IPS-20b (cell line): ENCODE data around the gene NR2F1-AS1.
"Not testable (repeated sequence)": the region's sequence is repeated elsewhere in the genome, so short reads cannot be mapped to it uniquely, and the experiment has no call there.

Source experiments
- H3K27ac ChIP-seq: one replicate; pipeline ENCODE4 v1.5.1; 2013; ENCODE audit warnings: low read length
- H3K27me3 ChIP-seq: 2 replicates; pipeline ENCODE4 v1.6.1; 2013; ENCODE audit warnings: mild to moderate bottlenecking, low read length, inconsistent platforms; ENCODE audit not compliant: insufficient read depth
- H3K36me3 ChIP-seq: 2 replicates; pipeline ENCODE4 v1.6.1; 2013; ENCODE audit warnings: low read depth, mild to moderate bottlenecking, inconsistent platforms, low read length, moderate library complexity; ENCODE audit not compliant: insufficient read depth
- H3K4me1 ChIP-seq: 2 replicates; pipeline ENCODE4 v1.6.1; 2013; ENCODE audit warnings: mild to moderate bottlenecking, control low read depth, inconsistent platforms, low read length, moderate library complexity; ENCODE audit not compliant: insufficient read depth
- H3K4me3 ChIP-seq: 2 replicates; pipeline ENCODE4 v1.5.1; 2013; ENCODE audit warnings: mild to moderate bottlenecking, low read length, inconsistent platforms
- H3K9ac ChIP-seq: 2 replicates; pipeline ENCODE4 v1.6.1; 2013; ENCODE audit warnings: low read depth, mild to moderate bottlenecking, inconsistent platforms, low read length, moderate library complexity
- H3K9me3 ChIP-seq: 2 replicates; pipeline ENCODE4 v1.6.1; 2013; ENCODE audit warnings: mild to moderate bottlenecking, low read depth, low read length, inconsistent platforms; ENCODE audit not compliant: insufficient read depth

NR2F1-AS1 gene

DNA sequence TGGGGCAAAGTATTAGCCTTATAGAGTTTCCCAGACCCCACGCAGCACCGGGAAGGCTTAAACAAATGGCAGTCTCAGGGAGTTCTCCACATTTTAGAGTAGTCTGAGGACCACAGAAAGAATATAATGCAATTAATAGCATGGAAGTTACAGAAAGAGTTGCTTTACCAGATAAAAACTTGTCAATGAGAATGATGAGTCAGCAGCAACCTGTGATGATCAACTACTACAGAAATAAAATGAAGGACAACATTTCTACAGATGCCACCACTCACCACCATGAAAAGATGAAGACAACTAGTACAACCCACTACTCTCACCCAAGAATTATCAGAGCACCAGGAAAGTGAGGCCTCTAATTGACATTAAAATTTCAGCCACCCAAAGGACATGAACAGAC is 120.7 kb downstream of the NR2F1-AS1 start:
- H3K4me3 ChIP-seq, result no peak overlapping the region
- no peak overlapping the region for H3K9ac ChIP-seq
- peaks cover 39% of the 10 kb centered on the region for H3K9me3 ChIP-seq
- H3K27me3 ChIP-seq, result no peaks in the 10 kb centered on the region
- H3K27ac ChIP-seq, result no peak overlapping the region
- H3K36me3 ChIP-seq, result no peaks in the 10 kb centered on the region
- H3K4me1 ChIP-seq, result no peaks in the 10 kb centered on the region

GRCh38 chr5:93456796-93457195 is 124.2 kb downstream of the NR2F1-AS1 start:
- H3K9ac ChIP-seq, H3K4me3 ChIP-seq, H3K27me3 ChIP-seq, H3K27ac ChIP-seq, H3K9me3 ChIP-seq, H3K4me1 ChIP-seq, H3K36me3 ChIP-seq: not testable (repeated sequence)

GRCh38 chr5:93454896-93455295 is 126.1 kb downstream of the NR2F1-AS1 start:
- H3K27me3 ChIP-seq, result no peaks in the 10 kb centered on the region
- no peaks in the 10 kb centered on the region for H3K9me3 ChIP-seq
- H3K9ac ChIP-seq, result no peak overlapping the region
- no peak overlapping the region for H3K27ac ChIP-seq
- no peaks in the 10 kb centered on the region for H3K36me3 ChIP-seq
- H3K4me1 ChIP-seq, result no peaks in the 10 kb centered on the region
- H3K4me3 ChIP-seq, result no peak overlapping the region

DNA sequence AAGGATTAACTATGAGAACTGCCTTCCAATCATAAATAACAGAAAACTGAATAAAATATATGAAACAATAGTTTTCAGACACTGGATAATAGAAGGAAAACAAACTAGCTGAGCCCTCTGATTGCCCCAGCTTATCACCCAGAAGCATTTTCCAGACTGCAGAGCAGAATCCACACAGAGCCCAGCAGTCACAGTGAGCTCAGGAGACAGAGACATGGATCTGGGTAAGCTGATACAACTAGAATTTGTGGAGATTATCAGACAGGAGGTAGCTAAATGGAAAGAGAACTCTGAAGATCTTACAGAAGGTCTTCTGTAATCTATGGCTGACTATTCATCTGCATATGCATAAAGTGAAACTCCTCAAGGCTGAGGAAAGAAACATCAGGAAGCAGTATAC is 128.8 kb downstream of the NR2F1-AS1 start:
- no peaks in the 10 kb centered on the region for H3K4me1 ChIP-seq
- H3K36me3 ChIP-seq, result no peaks in the 10 kb centered on the region
- H3K4me3 ChIP-seq, result no peak overlapping the region
- H3K27ac ChIP-seq, result no peak overlapping the region
- H3K9me3 ChIP-seq, result no peaks in the 10 kb centered on the region
- no peak overlapping the region for H3K9ac ChIP-seq
- H3K27me3 ChIP-seq, result no peaks in the 10 kb centered on the region

- no peak overlapping the region for H3K9ac ChIP-seq
- H3K27me3 ChIP-seq, result no peaks in the 10 kb centered on the region
- no peaks in the 10 kb centered on the region for H3K4me1 ChIP-seq
- no peaks in the 10 kb centered on the region for H3K36me3 ChIP-seq
- H3K9me3 ChIP-seq, result peaks cover 13% of the 10 kb centered on the region; the same call in 1 of the 2 replicates
- no peak overlapping the region for H3K4me3 ChIP-seq
- no peak overlapping the region for H3K27ac ChIP-seq
These were observed 142.9 kb downstream of the NR2F1-AS1 start for GRCh38 chr5:93438124-93438523.

DNA sequence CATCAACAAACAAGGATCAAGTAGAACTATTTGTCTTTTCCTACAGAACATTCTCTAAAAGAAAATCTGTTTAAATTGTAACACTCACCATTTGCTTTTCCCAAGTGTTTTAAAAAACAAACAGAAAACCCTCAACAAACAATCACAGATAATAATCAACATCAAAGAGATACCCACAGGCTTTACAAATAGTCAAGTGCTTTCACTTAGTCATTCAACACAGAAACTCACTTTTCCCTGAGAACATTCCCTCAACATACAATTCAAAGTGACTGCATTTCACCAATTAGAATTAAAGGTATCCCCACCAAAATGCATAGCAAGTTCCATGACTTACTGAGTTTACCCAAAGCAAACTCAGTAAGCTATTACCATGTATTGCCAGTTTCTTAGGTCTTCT is 144.9 kb downstream of the NR2F1-AS1 start:
- Histone ChIP-seq H3K4me3 (no peak overlapping the region), H3K4me1 (no peaks in the 10 kb centered on the region), H3K27ac (no peak overlapping the region), H3K36me3 (no peaks in the 10 kb centered on the region), H3K9ac (no peak overlapping the region), H3K9me3 (0 out of 2 replicates have a peak, but pooled peaks cover 1% of the 10 kb centered on the region), H3K27me3 (no peaks in the 10 kb centered on the region)

- Histone ChIP-seq H3K27me3 (no peaks in the 10 kb centered on the region), H3K36me3 (no peaks in the 10 kb centered on the region), H3K9ac (no peak overlapping the region), H3K9me3 (no peaks in the 10 kb centered on the region), H3K4me1 (no peaks in the 10 kb centered on the region), H3K4me3 (no peak overlapping the region), H3K27ac (no peak overlapping the region)
These were observed 147.6 kb downstream of the NR2F1-AS1 start for GRCh38 chr5:93433422-93433821.

DNA sequence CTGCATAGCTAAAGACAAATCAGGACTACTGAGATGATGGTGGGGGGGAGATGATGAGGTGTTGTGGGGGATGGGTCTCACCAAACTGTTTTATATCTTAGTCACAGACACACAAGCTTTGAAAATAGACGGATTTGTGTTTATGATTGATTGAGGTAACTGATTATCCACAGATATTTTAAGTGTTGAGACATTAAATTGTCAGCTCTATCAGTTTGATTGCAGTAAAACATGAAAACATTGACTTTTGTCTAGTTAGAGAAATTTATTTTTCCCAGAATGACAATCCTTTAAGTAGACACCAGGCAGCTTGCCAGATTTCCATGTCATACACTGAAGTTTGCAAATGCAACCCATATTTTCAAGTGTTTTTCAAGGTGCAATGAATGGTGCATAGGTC is 149.8 kb downstream of the NR2F1-AS1 start:
- H3K27me3 ChIP-seq, result no peaks in the 10 kb centered on the region
- no peaks in the 10 kb centered on the region for H3K36me3 ChIP-seq
- no peak overlapping the region for H3K4me3 ChIP-seq
- H3K4me1 ChIP-seq, result no peaks in the 10 kb centered on the region; the same call in 1 of the 2 replicates
- H3K27ac ChIP-seq, result no peak overlapping the region
- H3K9ac ChIP-seq, result no peak overlapping the region
- H3K9me3 ChIP-seq, result no peaks in the 10 kb centered on the region

- H3K4me3 ChIP-seq, result no peak overlapping the region
- no peak overlapping the region for H3K27ac ChIP-seq
- no peaks in the 10 kb centered on the region for H3K9me3 ChIP-seq
- no peaks in the 10 kb centered on the region for H3K36me3 ChIP-seq
- H3K4me1 ChIP-seq, result no peaks in the 10 kb centered on the region; the same call in 1 of the 2 replicates
- no peaks in the 10 kb centered on the region for H3K27me3 ChIP-seq
- no peak overlapping the region for H3K9ac ChIP-seq
These were observed 150.3 kb downstream of the NR2F1-AS1 start for GRCh38 chr5:93430673-93431199.

GRCh38 chr5:93430118-93430517 is 150.9 kb downstream of the NR2F1-AS1 start:
- Histone ChIP-seq H3K9ac (no peak overlapping the region), H3K27me3 (no peaks in the 10 kb centered on the region), H3K36me3 (no peaks in the 10 kb centered on the region), H3K9me3 (no peaks in the 10 kb centered on the region), H3K4me3 (no peak overlapping the region), H3K4me1 (no peaks in the 10 kb centered on the region; the same call in 1 of the 2 replicates), H3K27ac (no peak overlapping the region)

- no peaks in the 10 kb centered on the region for H3K9me3 ChIP-seq
These were observed 152.2 kb downstream of the NR2F1-AS1 start for GRCh38 chr5:93428868-93429267.

DNA sequence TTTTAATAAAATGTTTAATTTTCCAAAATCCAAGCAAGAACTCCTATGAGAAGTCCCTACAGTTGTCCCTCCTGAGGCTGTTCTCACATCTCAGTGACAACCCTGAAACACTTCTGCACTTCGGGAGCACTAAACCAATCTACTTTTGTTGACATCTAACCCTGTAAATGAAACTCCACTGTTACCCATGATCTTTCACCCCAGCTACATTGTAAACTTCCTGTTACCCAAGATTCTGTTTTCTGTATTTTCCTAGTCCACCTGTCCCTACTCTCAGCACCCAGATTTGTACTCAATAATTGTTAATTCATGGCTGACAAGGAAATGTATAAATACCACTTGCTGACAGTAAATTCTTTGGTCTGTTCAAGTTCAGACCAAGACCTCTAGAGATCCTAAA is 153.7 kb downstream of the NR2F1-AS1 start:
- H3K36me3 ChIP-seq, result no peaks in the 10 kb centered on the region
- H3K4me3 ChIP-seq, result no peak overlapping the region
- H3K4me1 ChIP-seq, result peaks cover 17% of the 10 kb centered on the region
- H3K27me3 ChIP-seq, result no peaks in the 10 kb centered on the region
- no peak overlapping the region for H3K9ac ChIP-seq
- H3K27ac ChIP-seq, result no peak overlapping the region
- no peaks in the 10 kb centered on the region for H3K9me3 ChIP-seq

More at GRCh38 chr5:93428868-93429267, 152.2 kb downstream of the NR2F1-AS1 start:
- Histone ChIP-seq H3K27ac (no peak overlapping the region), H3K9ac (no peak overlapping the region), H3K36me3 (no peaks in the 10 kb centered on the region), H3K4me1 (peaks cover 2% of the 10 kb centered on the region; the same call in 1 of the 2 replicates), H3K4me3 (no peak overlapping the region), H3K27me3 (no peaks in the 10 kb centered on the region)
